Cortex of kidney (tissue), 1 donor: ENCODE results near the gene PLA2G6.

Source experiments
- DNase-seq: peaks from one replicate; lab custom pipeline; 2025; lab: John Stamatoyannopoulos, UW

PLA2G6 gene

DNA sequence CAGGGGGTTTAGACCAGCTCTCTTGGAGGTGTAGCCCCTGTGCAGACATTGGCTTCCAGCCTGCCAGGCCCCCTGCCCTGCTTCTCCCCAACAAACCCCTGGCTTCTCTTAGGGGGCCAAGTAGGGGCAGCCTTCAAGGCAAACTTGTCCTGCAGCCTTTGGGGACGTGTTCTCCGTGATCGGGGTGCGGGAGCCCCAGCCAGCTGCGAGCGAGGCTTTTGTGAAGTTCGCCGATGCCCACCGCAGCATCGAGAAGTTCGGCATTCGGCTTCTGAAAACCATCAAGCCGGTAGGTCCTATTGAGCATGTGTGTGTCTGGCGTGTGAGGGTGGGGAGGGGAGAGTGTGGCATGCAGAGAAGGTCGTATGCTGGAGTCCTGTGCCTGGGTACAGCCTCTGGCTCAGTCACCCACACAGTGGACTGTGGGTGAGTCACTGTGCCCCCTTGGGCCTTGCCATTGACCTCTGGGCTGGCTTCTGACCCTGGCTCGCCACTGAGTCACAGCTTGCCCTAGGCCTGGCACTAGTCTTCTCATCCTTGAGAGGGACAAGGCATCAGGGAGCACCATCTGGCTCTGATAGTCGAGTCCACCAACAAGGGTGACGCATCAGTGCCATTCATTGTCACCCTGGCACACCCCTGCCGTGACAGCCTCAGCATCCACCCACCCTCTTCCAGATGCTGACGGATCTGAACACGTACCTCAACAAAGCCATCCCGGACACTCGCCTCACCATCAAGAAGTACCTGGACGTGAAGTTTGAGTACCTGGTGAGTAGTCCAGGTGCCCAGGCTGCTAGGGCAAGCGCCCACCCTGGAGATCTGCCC, 109.1 kb downstream of the PLA2G6 start:
- DNase-seq, result no peak

GRCh38 chr22:38071421-38072321, 110.0 kb downstream of the PLA2G6 start:
- no peak for DNase-seq

DNA sequence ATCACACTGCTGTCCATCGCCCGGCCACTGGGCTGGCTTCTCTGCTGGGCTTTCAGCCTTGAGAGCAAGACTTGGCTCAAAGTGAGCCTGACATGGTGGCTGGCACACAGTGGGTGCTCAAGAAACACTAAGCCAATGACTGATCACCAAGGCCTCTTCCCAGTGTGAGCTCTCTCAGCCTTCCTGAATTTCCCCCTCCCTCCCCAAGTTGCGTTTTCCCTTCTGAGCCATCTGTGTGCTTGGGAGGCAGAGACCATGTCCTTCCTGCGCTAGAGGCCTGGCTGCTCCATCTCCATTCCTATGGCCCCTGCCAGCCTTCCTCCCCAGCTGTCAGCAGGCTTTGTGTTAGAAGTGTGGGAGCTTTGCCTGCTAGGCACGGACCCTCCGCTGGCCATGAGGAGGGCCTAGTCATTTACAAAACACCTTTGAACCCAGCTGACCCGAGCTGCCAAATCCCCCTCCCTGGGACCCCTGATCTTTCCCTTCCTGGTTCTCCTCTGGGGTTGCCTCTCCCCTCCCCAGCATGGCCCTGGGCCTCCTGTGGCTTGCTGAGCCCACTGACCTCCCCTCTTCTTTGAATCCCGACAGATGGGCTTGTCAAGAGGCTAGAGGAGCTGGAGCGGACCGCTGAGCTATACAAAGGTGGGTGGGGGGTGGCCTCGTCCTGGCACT, 111.2 kb downstream of the PLA2G6 start:
- DNase-seq, result no peak

GRCh38 chr22:38069372-38070249, 112.0 kb downstream of the PLA2G6 start:
- no peak for DNase-seq

- DNase-seq, result no peak
Measured at GRCh38 chr22:38068641-38069371, 112.8 kb downstream of the PLA2G6 start.

DNA sequence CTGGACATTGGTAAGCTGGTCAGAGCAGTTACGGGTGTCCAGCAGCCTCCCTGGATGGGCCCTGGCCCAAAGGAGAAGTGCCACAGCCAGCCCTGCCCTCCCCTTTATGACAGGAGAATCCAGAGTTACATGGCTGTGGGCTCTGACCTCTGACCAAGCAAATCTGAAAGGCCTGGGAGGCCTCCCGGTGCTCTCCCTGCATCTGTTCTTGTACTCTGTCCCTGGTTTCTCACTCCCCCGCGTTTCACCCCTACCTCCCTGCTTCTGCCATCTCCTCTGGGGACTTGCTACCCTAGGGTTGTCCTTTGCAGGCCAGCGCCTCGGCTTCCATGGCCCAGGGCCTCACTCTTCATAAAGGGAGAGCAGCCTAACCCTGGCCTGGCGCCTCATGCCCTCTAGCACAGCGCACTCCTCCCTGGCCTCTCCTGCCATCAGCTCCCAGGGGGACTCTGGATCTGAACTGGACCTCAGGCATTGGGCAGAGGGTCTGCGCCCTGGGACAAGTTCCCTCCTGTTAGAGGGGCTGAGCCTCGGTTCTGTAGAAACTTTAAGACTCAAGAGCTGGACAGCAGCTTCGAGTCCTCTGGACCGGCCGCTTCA, 113.8 kb downstream of the PLA2G6 start:
- no peak for DNase-seq

DNA sequence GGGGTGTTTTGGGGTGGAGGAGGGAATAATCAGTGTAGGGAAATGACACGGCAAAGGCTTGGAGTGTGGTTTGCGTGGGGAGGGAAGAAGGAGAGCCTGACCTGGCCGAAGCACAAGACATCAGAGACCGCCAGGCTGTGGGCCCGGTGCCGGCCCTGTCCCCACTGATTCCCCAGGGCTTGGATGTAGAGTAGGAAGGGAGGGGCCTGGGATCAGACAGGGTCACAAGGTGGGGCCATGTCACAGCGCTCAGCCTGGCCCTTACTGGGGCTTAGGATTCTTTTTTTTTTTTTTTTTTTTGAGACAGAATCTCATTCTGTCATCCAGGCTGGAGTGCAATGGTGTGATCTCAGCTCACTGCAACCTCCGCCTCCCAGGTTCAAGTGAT, 114.6 kb downstream of the PLA2G6 start:
- DNase-seq, result no peak

- no peak for DNase-seq
Measured at GRCh38 chr22:38066381-38067027, 115.1 kb downstream of the PLA2G6 start.

- no peak for DNase-seq
Measured at GRCh38 chr22:38065539-38065938, 116.1 kb downstream of the PLA2G6 start.

- no peak for DNase-seq
Measured at GRCh38 chr22:38062791-38063190, 118.8 kb downstream of the PLA2G6 start.
